ENCODE measurements around the gene IRS2.
"Not testable (repeated sequence)": the region's sequence is repeated elsewhere in the genome, so short reads cannot be mapped to it uniquely, and the experiment has no call there.

The IRS2 gene

GRCh38 chr13:109786457-109787134 is at the start of gene IRS2:
Gene IRS2 (minus strand): TSS chr13:109786583. CDS start chr13:109786053, 530 bp downstream.
- no peaks in the 10 kb centered on the region for H3K9me3 ChIP-seq (ENCODE audit: control insufficient read depth, low read length)
- peak; percentile 97 for DNase-seq (ENCODE audit: low read depth)
- peaks cover 19% of the 10 kb centered on the region for H3K36me3 ChIP-seq (ENCODE audit: control insufficient read depth, insufficient read depth, low read length, severe bottlenecking)
- H3K27me3 ChIP-seq (replicated peaks; ENCODE audit: control insufficient read depth, insufficient read depth, low read length) = no peaks in the 10 kb centered on the region
- peak within 1 kb of the TSS; percentile 93 for H3K9ac ChIP-seq (ENCODE audit: low read length)
- peaks cover 42% of the 10 kb centered on the region for H3K4me1 ChIP-seq (ENCODE audit: control insufficient read depth, insufficient read depth, low read length)
- peak within 1 kb of the TSS; percentile 90 for H3K4me3 ChIP-seq (ENCODE audit: low read length)

- no peaks in the 10 kb centered on the region for H3K36me3 ChIP-seq (ENCODE audit: control insufficient read depth, insufficient read depth, low read length, severe bottlenecking)
- no peaks in the 10 kb centered on the region for H3K27me3 ChIP-seq (replicated peaks; ENCODE audit: control insufficient read depth, insufficient read depth, low read length)
- no peak overlapping the region for H3K9ac ChIP-seq (ENCODE audit: low read length)
- no peak for DNase-seq (ENCODE audit: low read depth)
- no peaks in the 10 kb centered on the region for H3K4me1 ChIP-seq (ENCODE audit: control insufficient read depth, insufficient read depth, low read length)
- H3K4me3 ChIP-seq (ENCODE audit: low read length) = no peak overlapping the region
- H3K9me3 ChIP-seq (ENCODE audit: control insufficient read depth, low read length) = peaks cover 4% of the 10 kb centered on the region
Measured at GRCh38 chr13:109834973-109835720, 48.8 kb upstream of the IRS2 start.

- H3K9me3 ChIP-seq (ENCODE audit: control insufficient read depth, low read length) = peaks cover 4% of the 10 kb centered on the region
- DNase-seq (ENCODE audit: low read depth) = no peak
- no peaks in the 10 kb centered on the region for H3K27me3 ChIP-seq (replicated peaks; ENCODE audit: control insufficient read depth, insufficient read depth, low read length)
- H3K4me1 ChIP-seq (ENCODE audit: control insufficient read depth, insufficient read depth, low read length) = no peaks in the 10 kb centered on the region
- H3K4me3 ChIP-seq (ENCODE audit: low read length) = no peak overlapping the region
- H3K36me3 ChIP-seq (ENCODE audit: control insufficient read depth, insufficient read depth, low read length, severe bottlenecking) = no peaks in the 10 kb centered on the region
- no peak overlapping the region for H3K9ac ChIP-seq (ENCODE audit: low read length)
Measured at GRCh38 chr13:109833940-109834339, 47.6 kb upstream of the IRS2 start.

- no peaks in the 10 kb centered on the region for H3K27me3 ChIP-seq (replicated peaks; ENCODE audit: control insufficient read depth, insufficient read depth, low read length)
- H3K9me3 ChIP-seq (ENCODE audit: control insufficient read depth, low read length) = peaks cover 4% of the 10 kb centered on the region
- H3K9ac ChIP-seq (ENCODE audit: low read length) = no peak overlapping the region
- H3K36me3 ChIP-seq (ENCODE audit: control insufficient read depth, insufficient read depth, low read length, severe bottlenecking) = no peaks in the 10 kb centered on the region
- H3K4me3 ChIP-seq (ENCODE audit: low read length) = no peak overlapping the region
- DNase-seq (ENCODE audit: low read depth) = no peak
- H3K4me1 ChIP-seq (ENCODE audit: control insufficient read depth, insufficient read depth, low read length) = no peaks in the 10 kb centered on the region
Measured at GRCh38 chr13:109833071-109833470, 46.7 kb upstream of the IRS2 start.

GRCh38 chr13:109828591-109829316 is 42.4 kb upstream of the IRS2 start:
- not testable (repeated sequence) for H3K4me3 ChIP-seq (ENCODE audit: low read length); H3K4me1 ChIP-seq (ENCODE audit: control insufficient read depth, insufficient read depth, low read length); H3K9ac ChIP-seq (ENCODE audit: low read length); DNase-seq (ENCODE audit: low read depth); H3K9me3 ChIP-seq (ENCODE audit: control insufficient read depth, low read length); H3K27me3 ChIP-seq (replicated peaks; ENCODE audit: control insufficient read depth, insufficient read depth, low read length); H3K36me3 ChIP-seq (ENCODE audit: control insufficient read depth, insufficient read depth, low read length, severe bottlenecking)

GRCh38 chr13:109823201-109823600 is 36.8 kb upstream of the IRS2 start:
- H3K4me1 ChIP-seq (ENCODE audit: control insufficient read depth, insufficient read depth, low read length); H3K27me3 ChIP-seq (replicated peaks; ENCODE audit: control insufficient read depth, insufficient read depth, low read length); H3K9me3 ChIP-seq (ENCODE audit: control insufficient read depth, low read length); H3K4me3 ChIP-seq (ENCODE audit: low read length); H3K36me3 ChIP-seq (ENCODE audit: control insufficient read depth, insufficient read depth, low read length, severe bottlenecking); H3K9ac ChIP-seq (ENCODE audit: low read length); DNase-seq (ENCODE audit: low read depth): not testable (repeated sequence)

- H3K36me3 ChIP-seq (ENCODE audit: control insufficient read depth, insufficient read depth, low read length, severe bottlenecking) = no peaks in the 10 kb centered on the region
- no peak overlapping the region for H3K9ac ChIP-seq (ENCODE audit: low read length)
- H3K9me3 ChIP-seq (ENCODE audit: control insufficient read depth, low read length) = no peaks in the 10 kb centered on the region
- no peaks in the 10 kb centered on the region for H3K27me3 ChIP-seq (replicated peaks; ENCODE audit: control insufficient read depth, insufficient read depth, low read length)
- no peak for DNase-seq (ENCODE audit: low read depth)
- no peak overlapping the region for H3K4me3 ChIP-seq (ENCODE audit: low read length)
- H3K4me1 ChIP-seq (ENCODE audit: control insufficient read depth, insufficient read depth, low read length) = peaks cover 20% of the 10 kb centered on the region
Measured at GRCh38 chr13:109821103-109821502, 34.7 kb upstream of the IRS2 start.

GRCh38 chr13:109819874-109820273 is 33.5 kb upstream of the IRS2 start:
- H3K9ac ChIP-seq (ENCODE audit: low read length) = no peak overlapping the region
- no peak for DNase-seq (ENCODE audit: low read depth)
- H3K36me3 ChIP-seq (ENCODE audit: control insufficient read depth, insufficient read depth, low read length, severe bottlenecking) = no peaks in the 10 kb centered on the region

GRCh38 chr13:109818886-109819285 is 32.5 kb upstream of the IRS2 start:
- Histone ChIP-seq H3K9me3 (ENCODE audit: control insufficient read depth, low read length) (no peaks in the 10 kb centered on the region), H3K27me3 (replicated peaks; ENCODE audit: control insufficient read depth, insufficient read depth, low read length) (no peaks in the 10 kb centered on the region), H3K4me3 (ENCODE audit: low read length) (no peak overlapping the region), H3K4me1 (ENCODE audit: control insufficient read depth, insufficient read depth, low read length) (peaks cover 21% of the 10 kb centered on the region), H3K36me3 (ENCODE audit: control insufficient read depth, insufficient read depth, low read length, severe bottlenecking) (no peaks in the 10 kb centered on the region), H3K9ac (ENCODE audit: low read length) (no peak overlapping the region)
- DNase-seq (ENCODE audit: low read depth) = peak; percentile 80

More at GRCh38 chr13:109819874-109820273, 33.5 kb upstream of the IRS2 start:
- Histone ChIP-seq H3K4me1 (ENCODE audit: control insufficient read depth, insufficient read depth, low read length) (peaks cover 21% of the 10 kb centered on the region), H3K4me3 (ENCODE audit: low read length) (no peak overlapping the region), H3K9me3 (ENCODE audit: control insufficient read depth, low read length) (no peaks in the 10 kb centered on the region), H3K27me3 (replicated peaks; ENCODE audit: control insufficient read depth, insufficient read depth, low read length) (no peaks in the 10 kb centered on the region)

- DNase-seq (ENCODE audit: low read depth) = peak; percentile 8
- Histone ChIP-seq H3K4me1 (ENCODE audit: control insufficient read depth, insufficient read depth, low read length) (peaks cover 21% of the 10 kb centered on the region), H3K9ac (ENCODE audit: low read length) (peak overlapping the region; percentile 59), H3K27me3 (replicated peaks; ENCODE audit: control insufficient read depth, insufficient read depth, low read length) (peaks cover 3% of the 10 kb centered on the region), H3K4me3 (ENCODE audit: low read length) (peak overlapping the region; percentile 70), H3K9me3 (ENCODE audit: control insufficient read depth, low read length) (no peaks in the 10 kb centered on the region), H3K36me3 (ENCODE audit: control insufficient read depth, insufficient read depth, low read length, severe bottlenecking) (no peaks in the 10 kb centered on the region)
Measured at GRCh38 chr13:109817591-109818535, 31.5 kb upstream of the IRS2 start.
